Measurements from ENCODE around the gene FCER1A. TPM values are rescaled to one million over a fixed set of nuclear protein-coding genes. Genes with fewer than 3 reads are reported as not detected.

Gene FCER1A
- total RNA-seq, 4 donors from 2014 or later = 3.6 to 3.9 TPM; not detected in 2

GRCh38 chr1:159275891-159276290 is 26.2 kb upstream of the FCER1A start:
- H3K4me3 ChIP-seq = no peak overlapping the region
- TF ChIP-seq POLR2A (IDR thresholded peaks at IDR 0.05) (no peak), EP300 (IDR thresholded peaks at IDR 0.05) (no peak), CTCF (IDR thresholded peaks at IDR 0.05) (no peak)
- DNase-seq (ENCODE audit: low spot score in 2 of 2) = no peak
- H3K36me3 ChIP-seq = no peaks in the 10 kb centered on the region
- H3K27me3 ChIP-seq = no peaks in the 10 kb centered on the region
- H3K4me1 ChIP-seq = no peaks in the 10 kb centered on the region
- no peak overlapping the region for H3K27ac ChIP-seq
- no peaks in the 10 kb centered on the region for H3K9me3 ChIP-seq

GRCh38 chr1:159279773-159280172 is 22.4 kb upstream of the FCER1A start:
- Histone ChIP-seq H3K9me3 (no peaks in the 10 kb centered on the region), H3K4me1 (no peaks in the 10 kb centered on the region), H3K27ac (no peak overlapping the region), H3K36me3 (no peaks in the 10 kb centered on the region), H3K27me3 (no peaks in the 10 kb centered on the region), H3K4me3 (no peak overlapping the region)
- TF ChIP-seq CTCF (IDR thresholded peaks at IDR 0.05) (no peak), EP300 (IDR thresholded peaks at IDR 0.05) (no peak), POLR2A (IDR thresholded peaks at IDR 0.05) (no peak)
- no peak for DNase-seq (ENCODE audit: low spot score in 2 of 2)
- 75 to 80% methylated on average over 5 of the region's 5 CpGs for whole genome bisulfite sequencing, 2 donors

- DNase-seq (ENCODE audit: low spot score in 2 of 2) = no peak
- Histone ChIP-seq H3K36me3 (no peaks in the 10 kb centered on the region), H3K4me3 (no peak overlapping the region), H3K27me3 (no peaks in the 10 kb centered on the region), H3K9me3 (no peaks in the 10 kb centered on the region), H3K27ac (no peak overlapping the region), H3K4me1 (no peaks in the 10 kb centered on the region)
- no peak for TF ChIP-seq EP300 (IDR thresholded peaks at IDR 0.05)
- TF ChIP-seq CTCF (IDR thresholded peaks at IDR 0.05) = no peak
- TF ChIP-seq POLR2A (IDR thresholded peaks at IDR 0.05) = no peak
- WGBS, 2 donors = 38 to 47% methylated on average over 2 of the region's 2 CpGs
These were observed 20.0 kb upstream of the FCER1A start for GRCh38 chr1:159282118-159282517.

- H3K27ac ChIP-seq = no peak overlapping the region
- H3K4me1 ChIP-seq = no peaks in the 10 kb centered on the region
- 61 to 69% methylated on average over 2 of the region's 2 CpGs for WGBS, 2 donors
- H3K27me3 ChIP-seq = no peaks in the 10 kb centered on the region
- DNase-seq (ENCODE audit: low spot score in 2 of 2) = no peak
- no peaks in the 10 kb centered on the region for H3K36me3 ChIP-seq
- H3K9me3 ChIP-seq = no peaks in the 10 kb centered on the region
- TF ChIP-seq POLR2A (IDR thresholded peaks at IDR 0.05) (no peak), EP300 (IDR thresholded peaks at IDR 0.05) (no peak), CTCF (IDR thresholded peaks at IDR 0.05) (no peak)
- H3K4me3 ChIP-seq = no peak overlapping the region
These were observed 13.1 kb upstream of the FCER1A start for GRCh38 chr1:159289060-159289459.

GRCh38 chr1:159291424-159291823 is 10.7 kb upstream of the FCER1A start:
- 79 to 86% methylated on average over 1 of the region's 1 CpG for WGBS, 2 donors
- Histone ChIP-seq H3K27ac (no peak overlapping the region), H3K27me3 (no peaks in the 10 kb centered on the region), H3K4me1 (no peaks in the 10 kb centered on the region), H3K9me3 (no peaks in the 10 kb centered on the region), H3K4me3 (no peak overlapping the region), H3K36me3 (no peaks in the 10 kb centered on the region)
- no peak for DNase-seq (ENCODE audit: low spot score in 2 of 2)
- TF ChIP-seq EP300 (IDR thresholded peaks at IDR 0.05) (no peak), POLR2A (IDR thresholded peaks at IDR 0.05) (no peak), CTCF (IDR thresholded peaks at IDR 0.05) (no peak)
